MM.1S (cell line): ENCODE results near the gene HMX1.

Experiments
- CTCF ChIP-seq: fragments of 300-600 bp; sonication (generic); IDR thresholded peaks from 2 replicates; pipeline ENCODE4 v1.5.1; 2016; ENCODE audit warnings: antibody characterized with exemption, low read length, mixed read lengths
- EZH2 ChIP-seq: fragments of 300-600 bp; sonication (generic); optimal IDR thresholded peaks from 2 replicates; pipeline ENCODE3; 2017; ENCODE audit warnings: low read depth, mild to moderate bottlenecking, antibody characterized with exemption, low read length, mixed read lengths
- EZH2phosphoT487 ChIP-seq: fragments of 300-600 bp; sonication (generic); IDR thresholded peaks from 2 replicates; pipeline ENCODE4 v1.6.1; 2018; ENCODE audit warnings: antibody characterized with exemption, low read length

GRCh38 chr4:8910100-8910821 is 38.6 kb upstream of the HMX1 start:
- TF ChIP-seq CTCF (no peak), EZH2 (no peak), EZH2phosphoT487 (no peak)
